HAP-1 (cell line): ENCODE data around the gene GAMT.

Experiments
- DNase-seq, 2 experiments: peaks; one replicate each; pipeline ENCODE4 v3.0.0-alpha.2; 2016 to 2020; ENCODE audit warnings: low spot score in 2 of 2
- H3K27me3 ChIP-seq: fragments of 250-450 bp; sonication (Bioruptor Pico); 2 replicates; pipeline ENCODE4 v1.5.1; 2020; ENCODE audit warnings: low read depth, mild to moderate bottlenecking, moderate library complexity
- H3K36me3 ChIP-seq: fragments of 250-450 bp; sonication (Bioruptor Pico); replicated peaks from 2 replicates; pipeline ENCODE4 v1.5.1; 2020; ENCODE audit warnings: mild to moderate bottlenecking
- H3K4me1 ChIP-seq: fragments of 250-450 bp; sonication (Bioruptor Pico); 2 replicates; pipeline ENCODE4 v1.5.1; 2020; ENCODE audit warnings: mild to moderate bottlenecking
- H3K4me3 ChIP-seq: fragments of 250-450 bp; sonication (Bioruptor Pico); 2 replicates; pipeline ENCODE4 v1.5.1; 2020; ENCODE audit warnings: mild to moderate bottlenecking, moderate library complexity
- H3K9me3 ChIP-seq: fragments of 250-450 bp; sonication (Bioruptor Pico); 2 replicates; pipeline ENCODE4 v1.5.1; 2020; ENCODE audit warnings: mild to moderate bottlenecking, moderate library complexity
- in situ Hi-C: fragments of 300-500 bp; cut with MboI; formaldehyde crosslinking; loops from 3 replicates; pipeline ENCODE4 v1.14.3; 2020; ENCODE audit warnings: low sequenced_read_pairs, inconsistent platforms, mixed read lengths

The GAMT gene

GRCh38 chr19:1360126-1360817 lies 41.1 kb downstream of the GAMT start:
- Histone ChIP-seq H3K4me3 (peak overlapping the region; percentile 14; the same call in 1 of the 2 replicates), H3K27me3 (no peaks in the 10 kb centered on the region), H3K4me1 (peaks cover 42% of the 10 kb centered on the region), H3K36me3 (peaks cover 68% of the 10 kb centered on the region), H3K9me3 (no peaks in the 10 kb centered on the region)
- DNase-seq = no peak
- in situ Hi-C loops = no loop called here

- Histone ChIP-seq H3K4me1 (peaks cover 48% of the 10 kb centered on the region), H3K27me3 (no peaks in the 10 kb centered on the region), H3K36me3 (peaks cover 51% of the 10 kb centered on the region), H3K9me3 (no peaks in the 10 kb centered on the region), H3K4me3 (no peak overlapping the region)
- no peak for DNase-seq
- in situ Hi-C loops = no loop called here
These were observed 43.7 kb downstream of the GAMT start for GRCh38 chr19:1357531-1358109.

- DNase-seq = no peak
- Histone ChIP-seq H3K4me3 (no peak overlapping the region), H3K36me3 (peaks cover 40% of the 10 kb centered on the region), H3K4me1 (peaks cover 44% of the 10 kb centered on the region), H3K9me3 (no peaks in the 10 kb centered on the region), H3K27me3 (no peaks in the 10 kb centered on the region)
- in situ Hi-C loops = no loop called here
These were observed 44.9 kb downstream of the GAMT start for GRCh38 chr19:1356508-1356865.

- H3K4me3 ChIP-seq = peak overlapping the region; percentile 72
- peaks cover 33% of the 10 kb centered on the region for H3K36me3 ChIP-seq
- in situ Hi-C loops = no loop called here
- peaks cover 37% of the 10 kb centered on the region for H3K4me1 ChIP-seq
- no peak for DNase-seq
- no peaks in the 10 kb centered on the region for H3K9me3 ChIP-seq
- H3K27me3 ChIP-seq = no peaks in the 10 kb centered on the region
These were observed 45.5 kb downstream of the GAMT start for GRCh38 chr19:1355568-1356507.

- Histone ChIP-seq H3K27me3 (no peaks in the 10 kb centered on the region), H3K36me3 (peaks cover 26% of the 10 kb centered on the region), H3K4me1 (peaks cover 29% of the 10 kb centered on the region), H3K9me3 (no peaks in the 10 kb centered on the region), H3K4me3 (peak overlapping the region; percentile 72)
- DNase-seq = no peak
- in situ Hi-C loops = no loop called here
These were observed 46.3 kb downstream of the GAMT start for GRCh38 chr19:1354970-1355567.

GRCh38 chr19:1353144-1353543 lies 48.2 kb downstream of the GAMT start:
- Histone ChIP-seq H3K4me1 (peaks cover 17% of the 10 kb centered on the region), H3K27me3 (no peaks in the 10 kb centered on the region), H3K4me3 (no peak overlapping the region), H3K9me3 (no peaks in the 10 kb centered on the region), H3K36me3 (peaks cover 12% of the 10 kb centered on the region)
- in situ Hi-C loops = no loop called here
- no peak for DNase-seq

- H3K4me3 ChIP-seq = no peak overlapping the region
- peaks cover 12% of the 10 kb centered on the region for H3K4me1 ChIP-seq
- no peak for DNase-seq
- no peaks in the 10 kb centered on the region for H3K36me3 ChIP-seq
- in situ Hi-C loops = no loop called here
- no peaks in the 10 kb centered on the region for H3K27me3 ChIP-seq
- no peaks in the 10 kb centered on the region for H3K9me3 ChIP-seq
These were observed 49.9 kb downstream of the GAMT start for GRCh38 chr19:1351381-1351851.

GRCh38 chr19:1350867-1351266 lies 50.5 kb downstream of the GAMT start:
- H3K4me3 ChIP-seq = no peak overlapping the region
- H3K4me1 ChIP-seq = peaks cover 11% of the 10 kb centered on the region
- no peaks in the 10 kb centered on the region for H3K36me3 ChIP-seq
- no peaks in the 10 kb centered on the region for H3K27me3 ChIP-seq
- H3K9me3 ChIP-seq = no peaks in the 10 kb centered on the region
- in situ Hi-C loops = no loop called here
- no peak for DNase-seq

GRCh38 chr19:1349211-1349610 lies 52.1 kb downstream of the GAMT start:
- Histone ChIP-seq H3K9me3 (no peaks in the 10 kb centered on the region), H3K36me3 (no peaks in the 10 kb centered on the region), H3K4me3 (no peak overlapping the region), H3K27me3 (no peaks in the 10 kb centered on the region), H3K4me1 (peaks cover 17% of the 10 kb centered on the region)
- in situ Hi-C loops = no loop called here
- DNase-seq = no peak
